Measurements from ENCODE around the gene CHTF18. TPM values are rescaled to one million over a fixed set of nuclear protein-coding genes. Genes with fewer than 3 reads are reported as not detected.

The CHTF18 gene
- total RNA-seq, 1 donor from 2014 or later = 42.4 TPM

GRCh38 chr16:785563-786535 lies 2.6 kb upstream of the CHTF18 start:
- ATAC-seq (ENCODE audit: low read depth) = no peak
- POLR2A ChIA-PET = no interaction called here
- no peak overlapping the region for H3K27ac Mint-ChIP-seq
- no peaks in the 10 kb centered on the region for H3K27me3 Mint-ChIP-seq
- H3K4me3 Mint-ChIP-seq = peak overlapping the region; percentile 35
- CTCF ChIA-PET = interaction anchor here (1.3 to 3.2 kb wide), 5 partner anchors 45 to 75 kb away, joined by 5 to 22 read pairs (median 6); partner anchors contain the start of gene CIAO3
- intact Hi-C loops (cut with micrococcal nuclease) = loop anchor here (1.0 to 10.0 kb wide), 2 partner anchors 75 to 391 kb away; partner anchors contain the start of gene NME4
- H3K36me3 Mint-ChIP-seq (ENCODE audit: low read depth) = peaks cover 9% of the 10 kb centered on the region
- TF ChIP-seq CTCF (IDR thresholded peaks at IDR 0.05) = peak; percentile 27
- peaks cover 7% of the 10 kb centered on the region for H3K4me1 Mint-ChIP-seq
- peak; percentile 70 for DNase-seq
- H3K9me3 Mint-ChIP-seq = no peaks in the 10 kb centered on the region

- peaks cover 7% of the 10 kb centered on the region for H3K4me1 Mint-ChIP-seq
- ChIA-PET CTCF (interaction anchor here (0.8 to 3.2 kb wide), 3 partner anchors 66 to 75 kb away, joined by 3 to 10 read pairs (median 4); partner anchors contain the start of gene ANTKMT), POLR2A (interaction anchor here (0.7 to 1.9 kb wide), 6 partner anchors 20 to 1177 kb away, joined by 3 to 8 read pairs (median 4); partner anchors contain the start of genes ANTKMT, RPS2, STUB1 and UQCC4)
- peaks cover 21% of the 10 kb centered on the region for H3K36me3 Mint-ChIP-seq (ENCODE audit: low read depth)
- ATAC-seq (ENCODE audit: low read depth) (no peak), DNase-seq (no peak)
- intact Hi-C loops (cut with micrococcal nuclease) = loop anchor here (10.0 kb wide), 1 partner anchor 393 kb away; the partner anchor contains the start of gene NME4
- no peaks in the 10 kb centered on the region for H3K27me3 Mint-ChIP-seq
- TF ChIP-seq CTCF (IDR thresholded peaks at IDR 0.05) = no peak
- peak overlapping the region; percentile 56 for H3K27ac Mint-ChIP-seq
- no peaks in the 10 kb centered on the region for H3K9me3 Mint-ChIP-seq
- peak overlapping the region; percentile 86 for H3K4me3 Mint-ChIP-seq
These were observed 976 bp upstream of the CHTF18 start for GRCh38 chr16:787321-787966.

GRCh38 chr16:787978-788398 lies 432 bp upstream of the CHTF18 start, which contains the start of gene RPUSD1:
TSS of gene RPUSD1 (minus strand) at chr16:788381. CDS start at chr16:787737, 644 bp downstream.
- Mint-ChIP-seq H3K9me3 (no peaks in the 10 kb centered on the region), H3K4me3 (peak within 1 kb of the TSS; percentile 86), H3K36me3 (ENCODE audit: low read depth) (peaks cover 21% of the 10 kb centered on the region), H3K4me1 (peaks cover 7% of the 10 kb centered on the region), H3K27me3 (no peaks in the 10 kb centered on the region), H3K27ac (peak within 1 kb of the TSS; percentile 56)
- ATAC-seq (ENCODE audit: low read depth) = peak; percentile 5
- DNase-seq = no peak
- TF ChIP-seq CTCF (IDR thresholded peaks at IDR 0.05) = no peak
- ChIA-PET CTCF (interaction anchor here (0.6 to 3.2 kb wide), 3 partner anchors 67 to 76 kb away, joined by 3 to 10 read pairs (median 4); partner anchors contain the start of genes ANTKMT and METRN), POLR2A (interaction anchor here (0.7 to 1.9 kb wide), 9 partner anchors 19 to 1177 kb away, joined by 3 to 8 read pairs (median 3); partner anchors contain the start of genes ANTKMT, CIAO3, RPS2 and STUB1)
- intact Hi-C loops (cut with micrococcal nuclease) = loop anchor here (1.0 to 10.0 kb wide), 5 partner anchors 19 to 393 kb away; partner anchors contain the start of genes CIAO3 and NME4

- no peak for DNase-seq
- POLR2A ChIA-PET = interaction anchor here (0.6 to 1.9 kb wide), 2 partner anchors 68 to 149 kb away, joined by 8 to 9 read pairs; partner anchors contain the start of gene ANTKMT
- Mint-ChIP-seq H3K27me3 (no peaks in the 10 kb centered on the region), H3K9me3 (no peaks in the 10 kb centered on the region), H3K27ac (no peak overlapping the region), H3K4me3 (peak overlapping the region; percentile 41), H3K4me1 (peaks cover 7% of the 10 kb centered on the region), H3K36me3 (ENCODE audit: low read depth) (peaks cover 24% of the 10 kb centered on the region)
- intact Hi-C loops (cut with micrococcal nuclease) = loop anchor here (2.0 to 10.0 kb wide), 3 partner anchors 49 to 395 kb away; partner anchors contain the start of genes CIAO3 and NME4
- TF ChIP-seq CTCF (IDR thresholded peaks at IDR 0.05) = no peak
- CTCF ChIA-PET = interaction anchor here (3.2 kb wide), 1 partner anchor 77 kb away, joined by 10 read pairs; no protein-coding TSS in a partner anchor
- ATAC-seq (ENCODE audit: low read depth) = no peak
These were observed 901 bp downstream of the CHTF18 start for GRCh38 chr16:789191-789850.

Measured in activated B cell treated with CpG ODN at 0.5 μM for 24 hours (primary cell).